IPS DF 6.9 (cell line): Measurements from ENCODE around the gene PRDX5.
"Not testable (repeated sequence)": the region's sequence is repeated elsewhere in the genome, so short reads cannot be mapped to it uniquely, and the experiment has no call there.

Source experiments
- DNase-seq: peaks from one replicate; pipeline ENCODE4 v3.0.0-alpha.2; 2013; ENCODE audit warnings: low read depth, low spot score
- H3K27ac ChIP-seq: one replicate; pipeline ENCODE4 v1.5.1; 2013; ENCODE audit warnings: low read length, control low read depth
- H3K27me3 ChIP-seq: 2 replicates; pipeline ENCODE4 v1.6.1; 2013; ENCODE audit warnings: mild to moderate bottlenecking, low read length; ENCODE audit not compliant: control insufficient read depth, insufficient read depth
- H3K36me3 ChIP-seq: 2 replicates; pipeline ENCODE4 v1.6.1; 2013; ENCODE audit warnings: low read length; ENCODE audit not compliant: control insufficient read depth, insufficient read depth
- H3K4me1 ChIP-seq: 2 replicates; pipeline ENCODE4 v1.6.1; 2013; ENCODE audit warnings: low read length; ENCODE audit not compliant: control insufficient read depth, insufficient read depth
- H3K4me3 ChIP-seq: 2 replicates; pipeline ENCODE4 v1.5.1; 2013; ENCODE audit warnings: mild to moderate bottlenecking, low read length
- H3K9me3 ChIP-seq: 2 replicates; pipeline ENCODE4 v1.6.1; 2013; ENCODE audit warnings: low read length, inconsistent platforms; ENCODE audit not compliant: control insufficient read depth, insufficient read depth
- WGBS: extraction: QIAGEN DNeasy Blood & Tissue Kit; methylation state at CpG from one replicate; pipeline ENCODE4 v1.1.7; 2013; ENCODE audit warnings: mixed read lengths, missing lambda C conversion rate; ENCODE audit not compliant: insufficient read length, insufficient coverage; 5-methylcytosine and 5-hydroxymethylcytosine counted together

PRDX5 gene

DNA sequence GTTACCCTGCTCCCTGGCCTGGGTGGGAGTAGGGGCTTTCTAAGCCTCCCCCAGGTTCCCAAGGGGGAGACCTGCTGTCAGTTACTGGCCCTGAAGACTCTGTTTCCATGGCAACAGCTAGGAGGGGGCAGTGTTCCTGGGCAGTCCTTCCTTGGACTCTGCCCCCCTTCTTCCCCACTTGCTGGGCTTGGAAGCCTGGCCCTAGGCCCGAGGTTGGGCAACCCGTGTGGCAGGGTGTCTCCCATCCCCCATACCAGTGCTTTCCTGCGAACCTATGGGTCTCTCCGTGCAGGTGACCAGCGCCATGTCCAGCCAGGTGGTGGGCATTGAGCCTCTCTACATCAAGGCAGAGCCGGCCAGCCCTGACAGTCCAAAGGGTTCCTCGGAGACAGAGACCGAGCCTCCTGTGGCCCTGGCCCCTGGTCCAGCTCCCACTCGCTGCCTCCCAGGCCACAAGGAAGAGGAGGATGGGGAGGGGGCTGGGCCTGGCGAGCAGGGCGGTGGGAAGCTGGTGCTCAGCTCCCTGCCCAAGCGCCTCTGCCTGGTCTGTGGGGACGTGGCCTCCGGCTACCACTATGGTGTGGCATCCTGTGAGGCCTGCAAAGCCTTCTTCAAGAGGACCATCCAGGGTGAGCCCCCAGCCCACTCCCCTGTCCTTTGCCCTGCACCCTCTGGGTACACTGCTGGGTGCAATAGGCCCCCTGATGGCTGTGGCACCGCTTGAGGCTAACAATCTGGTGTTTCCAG, 10.9 kb upstream of the PRDX5 start:
- DNase-seq, result no peak
- H3K4me1 ChIP-seq, result peaks cover 8% of the 10 kb centered on the region
- 0 out of 2 replicates have a peak, but pooled peaks cover 4% of the 10 kb centered on the region for H3K36me3 ChIP-seq
- H3K9me3 ChIP-seq, result no peaks in the 10 kb centered on the region
- no peak overlapping the region; the same call in 1 of the 2 replicates for H3K4me3 ChIP-seq
- H3K27me3 ChIP-seq, result no peaks in the 10 kb centered on the region
- WGBS, result no CpG with 5 or more reads among the region's 15 CpGs
- no peak overlapping the region for H3K27ac ChIP-seq

DNA sequence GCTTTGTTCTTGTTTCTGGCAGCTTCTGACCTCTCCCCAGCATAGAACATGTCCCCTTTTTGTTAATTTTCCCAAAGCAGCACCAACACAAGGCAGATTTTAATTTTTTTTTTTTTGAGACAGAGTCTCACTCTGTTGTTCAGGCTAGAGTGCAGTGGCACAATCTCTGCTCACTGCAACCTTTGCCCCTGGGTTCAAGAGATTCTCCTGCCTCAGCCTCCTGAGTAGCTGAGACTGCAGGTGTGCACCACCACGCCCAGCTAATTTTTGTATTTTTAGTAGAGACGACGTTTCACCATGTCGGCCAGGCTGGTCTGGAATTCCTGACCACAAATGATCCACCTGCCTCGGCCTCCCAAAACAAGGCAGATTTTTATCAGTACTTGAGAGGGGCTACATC, 10.1 kb upstream of the PRDX5 start:
- H3K4me1 ChIP-seq, H3K4me3 ChIP-seq, DNase-seq, H3K9me3 ChIP-seq, H3K27me3 ChIP-seq, H3K36me3 ChIP-seq, H3K27ac ChIP-seq: not testable (repeated sequence)
- WGBS, result no CpG with 5 or more reads among the region's 5 CpGs

DNA sequence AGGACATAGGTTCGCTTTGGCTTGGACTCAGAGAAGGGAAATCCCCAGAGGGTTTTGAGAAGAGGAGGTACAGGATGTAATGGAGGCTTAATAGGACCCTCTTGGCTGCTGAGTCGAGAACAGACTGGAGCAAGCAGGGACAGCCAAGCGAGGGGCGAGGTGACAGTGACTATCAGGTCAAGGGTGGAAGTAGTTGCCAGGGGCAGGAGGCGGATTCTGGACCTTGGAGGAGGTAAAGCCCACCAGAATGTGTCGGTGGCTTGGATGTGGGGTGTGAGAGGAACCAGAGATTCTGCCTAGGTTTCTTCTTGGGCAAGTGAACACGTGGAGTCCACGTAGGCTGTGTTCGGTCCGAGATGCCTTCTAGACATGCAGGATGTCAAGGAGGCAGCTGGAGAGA, 5.0 kb upstream of the PRDX5 start:
- Histone ChIP-seq H3K27me3 (no peaks in the 10 kb centered on the region), H3K36me3 (peaks cover 4% of the 10 kb centered on the region), H3K4me1 (no peaks in the 10 kb centered on the region), H3K4me3 (no peak overlapping the region), H3K9me3 (no peaks in the 10 kb centered on the region), H3K27ac (no peak overlapping the region)
- DNase-seq, result no peak
- WGBS, result no CpG with 5 or more reads among the region's 10 CpGs

DNA sequence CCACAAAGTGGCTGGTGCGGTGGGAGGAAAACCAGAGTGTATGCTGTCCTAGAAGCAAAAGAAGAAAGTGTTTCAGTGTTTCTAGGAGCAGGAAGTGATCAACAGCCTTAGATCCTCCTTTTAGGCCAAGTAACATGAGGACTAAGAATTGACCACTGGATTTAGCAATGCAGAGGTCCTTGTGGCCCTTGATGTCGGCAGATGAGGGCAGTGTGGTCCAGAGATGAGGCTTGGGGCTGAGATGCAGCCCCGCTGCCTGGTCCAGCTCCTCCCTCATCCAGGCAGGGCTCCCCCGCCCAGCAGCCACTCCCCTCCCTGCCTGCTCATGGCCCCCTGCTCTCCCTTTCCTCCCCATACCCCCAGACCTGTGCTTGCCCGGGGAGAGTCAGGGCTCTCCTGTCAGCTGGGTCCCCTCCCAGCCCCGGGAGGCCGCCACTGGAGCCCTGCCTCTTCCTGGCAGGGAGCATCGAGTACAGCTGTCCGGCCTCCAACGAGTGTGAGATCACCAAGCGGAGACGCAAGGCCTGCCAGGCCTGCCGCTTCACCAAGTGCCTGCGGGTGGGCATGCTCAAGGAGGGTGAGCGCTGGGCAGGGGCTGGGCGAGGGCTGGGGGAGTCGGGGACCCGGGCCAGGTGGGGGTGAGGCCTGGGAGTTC, 4.3 kb upstream of the PRDX5 start:
- Histone ChIP-seq H3K27ac (no peak overlapping the region), H3K4me3 (no peak overlapping the region), H3K4me1 (no peaks in the 10 kb centered on the region), H3K27me3 (no peaks in the 10 kb centered on the region), H3K36me3 (peaks cover 4% of the 10 kb centered on the region), H3K9me3 (no peaks in the 10 kb centered on the region)
- DNase-seq, result no peak
- WGBS, result no CpG with 5 or more reads among the region's 18 CpGs

DNA sequence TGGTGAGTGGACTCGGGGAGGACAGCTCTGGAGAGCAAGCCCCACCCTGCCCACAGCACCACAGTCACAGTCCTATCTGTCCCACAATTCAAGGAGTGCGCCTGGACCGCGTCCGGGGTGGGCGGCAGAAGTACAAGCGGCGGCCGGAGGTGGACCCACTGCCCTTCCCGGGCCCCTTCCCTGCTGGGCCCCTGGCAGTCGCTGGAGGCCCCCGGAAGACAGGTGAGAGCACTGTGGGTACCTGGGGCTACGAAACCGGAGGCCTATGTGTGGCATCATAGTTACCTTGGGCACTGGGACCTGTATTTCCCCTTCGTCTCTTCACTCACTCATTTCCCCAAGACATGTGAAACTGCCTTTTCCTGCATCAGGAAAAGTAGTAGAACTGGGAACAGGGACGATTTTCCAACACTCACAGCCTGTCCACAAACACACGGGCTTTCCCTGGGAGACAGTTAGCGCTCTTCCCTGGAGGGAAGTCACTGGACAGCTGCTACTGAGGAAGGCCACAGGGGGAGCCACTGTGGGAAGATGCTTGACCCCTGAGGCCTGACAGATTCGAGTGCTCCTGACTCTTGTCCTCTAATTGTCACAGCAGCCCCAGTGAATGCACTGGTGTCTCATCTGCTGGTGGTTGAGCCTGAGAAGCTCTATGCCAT, 3.6 kb upstream of the PRDX5 start:
- Histone ChIP-seq H3K4me1 (peaks cover 3% of the 10 kb centered on the region; the same call in 1 of the 2 replicates), H3K27ac (no peak overlapping the region), H3K27me3 (no peaks in the 10 kb centered on the region), H3K36me3 (peaks cover 4% of the 10 kb centered on the region), H3K9me3 (no peaks in the 10 kb centered on the region), H3K4me3 (no peak overlapping the region)
- no CpG with 5 or more reads among the region's 19 CpGs for WGBS
- no peak for DNase-seq

DNA sequence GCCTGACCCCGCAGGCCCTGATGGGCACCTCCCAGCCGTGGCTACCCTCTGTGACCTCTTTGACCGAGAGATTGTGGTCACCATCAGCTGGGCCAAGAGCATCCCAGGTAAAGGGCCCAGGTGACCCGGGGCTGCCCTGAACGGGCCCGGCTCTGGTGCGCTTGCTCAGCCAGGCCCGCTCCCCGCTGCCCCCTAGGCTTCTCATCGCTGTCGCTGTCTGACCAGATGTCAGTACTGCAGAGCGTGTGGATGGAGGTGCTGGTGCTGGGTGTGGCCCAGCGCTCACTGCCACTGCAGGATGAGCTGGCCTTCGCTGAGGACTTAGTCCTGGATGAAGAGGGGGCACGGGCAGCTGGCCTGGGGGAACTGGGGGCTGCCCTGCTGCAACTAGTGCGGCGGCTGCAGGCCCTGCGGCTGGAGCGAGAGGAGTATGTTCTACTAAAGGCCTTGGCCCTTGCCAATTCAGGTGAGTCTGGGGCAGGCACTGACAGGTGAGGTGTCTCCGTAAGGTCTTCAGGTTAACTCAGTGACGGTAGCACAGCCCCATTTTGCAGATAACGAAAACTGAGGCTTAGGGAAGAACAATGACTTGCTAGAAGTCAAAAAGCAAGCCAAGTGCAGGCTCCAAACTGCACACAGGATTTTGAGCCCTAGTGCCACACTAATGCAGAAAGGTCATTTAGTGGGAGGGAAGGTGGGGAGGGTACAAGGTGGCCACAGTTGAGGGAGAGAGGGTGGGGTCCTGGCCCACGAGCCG, 2.9 kb upstream of the PRDX5 start:
- no peak overlapping the region for H3K4me3 ChIP-seq
- no CpG with 5 or more reads among the region's 24 CpGs for WGBS

DNA sequence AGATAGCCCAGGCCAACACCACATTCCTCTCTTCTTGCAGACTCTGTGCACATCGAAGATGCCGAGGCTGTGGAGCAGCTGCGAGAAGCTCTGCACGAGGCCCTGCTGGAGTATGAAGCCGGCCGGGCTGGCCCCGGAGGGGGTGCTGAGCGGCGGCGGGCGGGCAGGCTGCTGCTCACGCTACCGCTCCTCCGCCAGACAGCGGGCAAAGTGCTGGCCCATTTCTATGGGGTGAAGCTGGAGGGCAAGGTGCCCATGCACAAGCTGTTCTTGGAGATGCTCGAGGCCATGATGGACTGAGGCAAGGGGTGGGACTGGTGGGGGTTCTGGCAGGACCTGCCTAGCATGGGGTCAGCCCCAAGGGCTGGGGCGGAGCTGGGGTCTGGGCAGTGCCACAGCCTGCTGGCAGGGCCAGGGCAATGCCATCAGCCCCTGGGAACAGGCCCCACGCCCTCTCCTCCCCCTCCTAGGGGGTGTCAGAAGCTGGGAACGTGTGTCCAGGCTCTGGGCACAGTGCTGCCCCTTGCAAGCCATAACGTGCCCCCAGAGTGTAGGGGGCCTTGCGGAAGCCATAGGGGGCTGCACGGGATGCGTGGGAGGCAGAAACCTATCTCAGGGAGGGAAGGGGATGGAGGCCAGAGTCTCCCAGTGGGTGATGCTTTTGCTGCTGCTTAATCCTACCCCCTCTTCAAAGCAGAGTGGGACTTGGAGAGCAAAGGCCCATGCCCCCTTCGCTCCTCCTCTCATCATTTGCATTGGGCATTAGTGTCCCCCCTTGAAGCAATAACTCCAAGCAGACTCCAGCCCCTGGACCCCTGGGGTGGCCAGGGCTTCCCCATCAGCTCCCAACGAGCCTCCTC, 2.0 kb upstream of the PRDX5 start:
- H3K9me3 ChIP-seq, H3K27ac ChIP-seq, H3K36me3 ChIP-seq, DNase-seq, H3K4me3 ChIP-seq, H3K4me1 ChIP-seq, H3K27me3 ChIP-seq: not testable (repeated sequence)
- WGBS, result no CpG with 5 or more reads among the region's 25 CpGs

More for the DNA sequence above, 2.9 kb upstream of the PRDX5 start:
- H3K27me3 ChIP-seq, result no peaks in the 10 kb centered on the region
- H3K36me3 ChIP-seq, result peaks cover 4% of the 10 kb centered on the region
- no peaks in the 10 kb centered on the region for H3K9me3 ChIP-seq
- no peak for DNase-seq
- peaks cover 3% of the 10 kb centered on the region; the same call in 1 of the 2 replicates for H3K4me1 ChIP-seq
- H3K27ac ChIP-seq, result no peak overlapping the region

DNA sequence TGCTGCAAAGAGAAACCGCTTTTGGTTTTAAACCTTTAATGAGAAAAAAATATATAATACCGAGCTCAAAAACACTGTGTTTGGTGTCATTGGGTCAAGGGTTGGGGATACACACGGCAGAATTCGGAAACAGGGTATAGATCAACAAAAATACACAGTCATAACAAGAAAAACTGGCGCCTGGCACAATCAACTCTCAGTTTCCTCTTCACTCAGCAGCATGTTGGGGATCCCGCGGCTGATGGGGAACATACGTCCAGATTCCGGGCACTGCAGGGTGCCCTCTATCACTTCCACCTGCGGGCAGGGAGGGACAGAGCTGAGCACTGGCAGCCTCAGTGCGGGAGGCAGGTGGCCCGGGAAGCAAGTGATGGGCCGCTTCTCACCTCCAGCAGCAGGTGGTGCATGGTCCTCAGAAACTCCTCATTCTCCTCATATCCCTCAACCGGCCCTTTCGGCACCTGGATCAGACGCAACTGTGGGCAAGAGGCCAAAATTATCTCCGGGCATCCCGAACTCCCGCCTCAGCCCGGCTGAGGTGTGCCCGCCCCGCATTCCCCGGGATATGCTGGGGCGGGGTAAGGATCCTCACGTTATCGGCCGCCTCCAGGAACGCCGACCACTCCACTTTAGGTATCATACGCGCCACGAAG, 1.1 kb upstream of the PRDX5 start:
- no peaks in the 10 kb centered on the region for H3K27me3 ChIP-seq
- WGBS, result no CpG with 5 or more reads among the region's 32 CpGs
- no peaks in the 10 kb centered on the region for H3K9me3 ChIP-seq
- H3K36me3 ChIP-seq, result peaks cover 11% of the 10 kb centered on the region
- peak overlapping the region; percentile 67; the same call in 1 of the 2 replicates for H3K4me3 ChIP-seq
- no peak for DNase-seq
- H3K4me1 ChIP-seq, result peaks cover 3% of the 10 kb centered on the region; the same call in 1 of the 2 replicates
- no peak overlapping the region for H3K27ac ChIP-seq

DNA sequence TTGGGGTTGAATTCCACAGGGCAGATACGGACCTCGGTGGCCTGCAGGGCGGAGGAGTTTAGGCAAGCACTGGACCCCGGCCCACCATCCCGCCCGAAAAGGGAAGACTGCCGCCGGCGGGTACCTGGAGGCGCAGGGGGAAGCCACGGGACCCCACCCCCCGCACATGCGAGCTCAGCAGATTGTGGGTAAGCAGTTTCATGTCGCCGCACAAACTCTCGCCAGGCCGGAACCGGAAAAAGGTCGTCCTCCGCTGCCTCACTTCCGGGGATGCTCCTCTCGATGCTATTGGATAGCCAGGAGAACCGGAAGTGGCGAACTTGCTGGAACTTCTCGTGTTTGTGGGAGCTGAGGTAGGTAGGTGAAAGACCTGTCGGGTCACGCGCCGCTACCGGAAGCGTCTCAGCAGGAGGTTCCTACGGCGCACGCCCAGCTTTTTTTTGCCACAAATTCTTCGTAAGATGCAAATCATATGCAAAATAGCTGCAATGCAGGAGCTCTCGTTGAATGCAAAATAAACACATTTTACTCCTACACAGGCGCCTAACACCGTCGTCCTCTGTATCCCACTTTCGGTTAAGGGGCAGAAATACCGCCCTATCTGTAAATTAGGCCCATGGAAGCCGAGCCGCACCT, 478 bp upstream of the PRDX5 start, which contains the start of gene TRMT112:
TSS of gene TRMT112 (minus strand) at position 235 of the 636 bp plus-strand sequence. CDS start at position 202, 33 bp downstream.
- Histone ChIP-seq H3K9me3 (no peaks in the 10 kb centered on the region), H3K36me3 (peaks cover 15% of the 10 kb centered on the region), H3K4me3 (peak within 1 kb of the TSS; percentile 67), H3K27ac (no peak within 1 kb of the TSS), H3K4me1 (peaks cover 3% of the 10 kb centered on the region; the same call in 1 of the 2 replicates), H3K27me3 (no peaks in the 10 kb centered on the region)
- peak; percentile 97 for DNase-seq
- WGBS, result no CpG with 5 or more reads among the region's 43 CpGs
